GM23338 (cell line): Measurements from ENCODE around the gene PGAP3. TPM values are rescaled to one million over a fixed set of nuclear protein-coding genes. Genes with fewer than 3 reads are reported as not detected.

Experiments used
- ATAC-seq: fragments of 200-7000 bp; cut with Tn5 transposase; 3 replicates; pipeline ENCODE4 v1.9.1; 2020
- DNase-seq: peaks from one replicate; pipeline ENCODE4 v3.0.0-alpha.2; 2015; ENCODE audit warnings: low spot score
- H2AFZ ChIP-seq: fragments of 200-600 bp; sonication (generic); 2 replicates; pipeline ENCODE4 v1.8.0; 2016; ENCODE audit warnings: antibody characterized with exemption, mild to moderate bottlenecking, moderate library complexity
- H3F3A ChIP-seq: fragments of 200-600 bp; sonication (generic); replicated peaks from 2 replicates; pipeline ENCODE4 v1.8.0; 2017; ENCODE audit warnings: antibody characterized with exemption, mixed run types, low read depth
- H3K27ac ChIP-seq: fragments of 200-600 bp; sonication (generic); 2 replicates; pipeline ENCODE4 v1.6.1; 2016; ENCODE audit warnings: low read depth
- H3K27me3 ChIP-seq: fragments of 200-600 bp; sonication (generic); 2 replicates; pipeline ENCODE4 v1.8.0; 2016; ENCODE audit warnings: mild to moderate bottlenecking, mixed run types, moderate library complexity; ENCODE audit not compliant: insufficient read depth
- H3K36me3 ChIP-seq: fragments of 200-600 bp; sonication (generic); 2 replicates; pipeline ENCODE4 v1.8.0; 2016; ENCODE audit warnings: mild to moderate bottlenecking; ENCODE audit not compliant: insufficient read depth
- H3K4me1 ChIP-seq: fragments of 200-600 bp; sonication (generic); 2 replicates; pipeline ENCODE4 v1.8.0; 2016; ENCODE audit warnings: mild to moderate bottlenecking, moderate library complexity; ENCODE audit not compliant: insufficient read depth
- H3K4me2 ChIP-seq: fragments of 200-600 bp; sonication (generic); 2 replicates; pipeline ENCODE4 v1.7.1; 2017; ENCODE audit warnings: mixed run types
- H3K4me3 ChIP-seq: fragments of 200-600 bp; sonication (generic); 2 replicates; pipeline ENCODE4 v1.6.1; 2016; ENCODE audit warnings: mixed run types
- H3K79me2 ChIP-seq: fragments of 200-600 bp; sonication (generic); replicated peaks from 2 replicates; pipeline ENCODE4 v1.8.0; 2017; ENCODE audit warnings: mild to moderate bottlenecking; ENCODE audit not compliant: insufficient read depth
- H3K9me2 ChIP-seq: fragments of 200-600 bp; sonication (generic); 2 replicates; pipeline ENCODE4 v1.8.0; 2017; ENCODE audit not compliant: insufficient read depth
- H4K20me1 ChIP-seq: fragments of 200-600 bp; sonication (generic); replicated peaks from 2 replicates; pipeline ENCODE4 v1.8.0; 2017; ENCODE audit warnings: mild to moderate bottlenecking; ENCODE audit not compliant: insufficient read depth
- H3K27ac Mint-ChIP-seq: 2 replicates; pipeline ENCODE4 v1.8.0; 2020; ENCODE audit warnings: inconsistent platforms, mild to moderate bottlenecking, moderate library complexity, mixed read lengths
- H3K27me3 Mint-ChIP-seq: 3 replicates; pipeline ENCODE4 v1.8.0; 2022; ENCODE audit warnings: low read depth, mild to moderate bottlenecking, moderate library complexity, mixed read lengths, inconsistent platforms; ENCODE audit not compliant: insufficient read depth, poor library complexity
- H3K36me3 Mint-ChIP-seq: 3 replicates; pipeline ENCODE4 v1.8.0; 2021; ENCODE audit warnings: low read depth, mild to moderate bottlenecking, inconsistent platforms, moderate library complexity, mixed read lengths
- H3K4me1 Mint-ChIP-seq: 3 replicates; pipeline ENCODE4 v1.8.0; 2020; ENCODE audit warnings: mild to moderate bottlenecking, inconsistent platforms, mixed read lengths
- H3K4me3 Mint-ChIP-seq: 3 replicates; pipeline ENCODE4 v1.8.0; 2021; ENCODE audit warnings: moderate library complexity, mild to moderate bottlenecking, inconsistent platforms, mixed read lengths
- H3K9me3 Mint-ChIP-seq: 3 replicates; pipeline ENCODE4 v1.8.0; 2020; ENCODE audit warnings: moderate library complexity, mild to moderate bottlenecking, inconsistent platforms, mixed read lengths
- EZH2phosphoT487 ChIP-seq: fragments of 200-600 bp; sonication (generic); IDR thresholded peaks from one replicate; pipeline ENCODE4 v1.8.1; 2018; ENCODE audit warnings: antibody characterized with exemption; ENCODE audit not compliant: unreplicated experiment
- NANOG ChIP-seq: IDR thresholded peaks from 2 replicates; pipeline ENCODE4 v1.6.1; 2016; ENCODE audit warnings: antibody characterized with exemption, borderline replicate concordance
- POLR2AphosphoS5 ChIP-seq: IDR thresholded peaks from 2 replicates; pipeline ENCODE4 v1.6.1; 2016; ENCODE audit warnings: antibody characterized with exemption, low read depth
- ZNF114 ChIP-seq: fragments of 250-450 bp; sonication (Bioruptor Pico); IDR thresholded peaks from 2 replicates; pipeline ENCODE4 v1.5.0; 2020; ENCODE audit warnings: mild to moderate bottlenecking, moderate library complexity
- ZNF331 ChIP-seq: fragments of 250-450 bp; sonication (Bioruptor Pico); IDR thresholded peaks from 2 replicates; pipeline ENCODE4 v1.5.0; 2020; ENCODE audit warnings: low read depth, mild to moderate bottlenecking, moderate library complexity
- polyA plus RNA-seq: library from polyadenylated mRNA; unstranded; fragments of >200 nt; fragmentation: Nextera tagmentation; extraction: Ambion mirVana; gene quantifications from 2 replicates; pipeline ENCODE4 v1.2.1, GENCODE V29; 2016
- total RNA-seq: library from RNA; depleted of rRNA; stranded (reverse); fragments of >200 nt; shearing (Covaris generic); gene quantifications from 2 replicates; pipeline ENCODE4 v1.2.3, GENCODE V29; 2014
- TF ChIP-seq, protein P1 (sequence below): IDR thresholded peaks from 2 replicates; pipeline ENCODE4 v1.6.1; 2016; ENCODE audit warnings: antibody characterized with exemption
- TF ChIP-seq, protein P2 (sequence below), 2 experiments: fragments of 200-600 bp in 1 of 2; sonication (generic) in 1 of 2; conservative IDR thresholded peaks; 2 replicates each; pipeline versions ENCODE4 v1.5.1 to v1.6.1; 2016 to 2017; ENCODE audit warnings: antibody characterized with exemption in 2 of 2, low read depth in 2 of 2, mild to moderate bottlenecking in 2 of 2, moderate library complexity in 1 of 2
- TF ChIP-seq, protein P3 (sequence below): fragments of 250-450 bp; sonication (Bioruptor Pico); IDR thresholded peaks from 2 replicates; pipeline ENCODE4 v1.5.0; 2020; ENCODE audit warnings: mild to moderate bottlenecking, moderate library complexity
- TF ChIP-seq, protein P4 (sequence below): IDR thresholded peaks from one replicate; pipeline ENCODE4 v1.6.1; 2018; ENCODE audit warnings: antibody characterized with exemption; ENCODE audit not compliant: unreplicated experiment

PGAP3 gene
- total and polyA plus RNA-seq, 2 experiments from 2014 or later = 7.0 to 10.7 TPM

DNA sequence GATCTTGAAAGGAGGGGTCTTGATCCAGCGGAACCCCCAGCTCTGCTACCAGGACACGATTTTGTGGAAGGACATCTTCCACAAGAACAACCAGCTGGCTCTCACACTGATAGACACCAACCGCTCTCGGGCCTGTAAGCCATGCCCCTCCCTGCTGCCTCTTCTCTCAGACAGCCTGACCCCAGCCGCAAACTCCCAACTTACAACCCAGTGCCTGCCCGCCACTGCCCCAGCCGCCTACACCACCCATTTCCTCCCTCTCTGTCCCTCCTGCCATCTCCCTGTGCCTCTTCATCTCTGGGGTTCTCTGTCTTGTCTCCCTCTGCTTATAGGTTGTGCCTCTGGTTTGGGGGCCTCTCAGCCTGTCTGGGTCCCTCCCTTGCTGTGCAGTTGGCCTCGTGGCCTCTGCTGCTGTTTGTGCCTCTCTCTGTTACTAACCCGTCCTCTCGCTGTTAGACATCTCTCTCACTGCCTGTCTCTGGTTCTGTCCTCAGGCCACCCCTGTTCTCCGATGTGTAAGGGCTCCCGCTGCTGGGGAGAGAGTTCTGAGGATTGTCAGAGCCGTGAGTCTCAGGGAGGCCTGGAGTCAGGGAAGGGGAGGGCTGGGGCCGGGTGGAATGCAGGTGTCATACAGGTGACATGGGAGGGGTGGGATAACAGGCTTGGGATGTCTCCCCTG, 21.6 kb upstream of the PGAP3 start (continued):
- TF ChIP-seq, protein P1, sequence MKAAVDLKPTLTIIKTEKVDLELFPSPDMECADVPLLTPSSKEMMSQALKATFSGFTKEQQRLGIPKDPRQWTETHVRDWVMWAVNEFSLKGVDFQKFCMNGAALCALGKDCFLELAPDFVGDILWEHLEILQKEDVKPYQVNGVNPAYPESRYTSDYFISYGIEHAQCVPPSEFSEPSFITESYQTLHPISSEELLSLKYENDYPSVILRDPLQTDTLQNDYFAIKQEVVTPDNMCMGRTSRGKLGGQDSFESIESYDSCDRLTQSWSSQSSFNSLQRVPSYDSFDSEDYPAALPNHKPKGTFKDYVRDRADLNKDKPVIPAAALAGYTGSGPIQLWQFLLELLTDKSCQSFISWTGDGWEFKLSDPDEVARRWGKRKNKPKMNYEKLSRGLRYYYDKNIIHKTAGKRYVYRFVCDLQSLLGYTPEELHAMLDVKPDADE = no peak
- TF ChIP-seq, protein P2, sequence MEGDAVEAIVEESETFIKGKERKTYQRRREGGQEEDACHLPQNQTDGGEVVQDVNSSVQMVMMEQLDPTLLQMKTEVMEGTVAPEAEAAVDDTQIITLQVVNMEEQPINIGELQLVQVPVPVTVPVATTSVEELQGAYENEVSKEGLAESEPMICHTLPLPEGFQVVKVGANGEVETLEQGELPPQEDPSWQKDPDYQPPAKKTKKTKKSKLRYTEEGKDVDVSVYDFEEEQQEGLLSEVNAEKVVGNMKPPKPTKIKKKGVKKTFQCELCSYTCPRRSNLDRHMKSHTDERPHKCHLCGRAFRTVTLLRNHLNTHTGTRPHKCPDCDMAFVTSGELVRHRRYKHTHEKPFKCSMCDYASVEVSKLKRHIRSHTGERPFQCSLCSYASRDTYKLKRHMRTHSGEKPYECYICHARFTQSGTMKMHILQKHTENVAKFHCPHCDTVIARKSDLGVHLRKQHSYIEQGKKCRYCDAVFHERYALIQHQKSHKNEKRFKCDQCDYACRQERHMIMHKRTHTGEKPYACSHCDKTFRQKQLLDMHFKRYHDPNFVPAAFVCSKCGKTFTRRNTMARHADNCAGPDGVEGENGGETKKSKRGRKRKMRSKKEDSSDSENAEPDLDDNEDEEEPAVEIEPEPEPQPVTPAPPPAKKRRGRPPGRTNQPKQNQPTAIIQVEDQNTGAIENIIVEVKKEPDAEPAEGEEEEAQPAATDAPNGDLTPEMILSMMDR (conservative IDR thresholded peaks at IDR 0.05; ENCODE audit: low read depth in 2 of 2) = no peak
- TF ChIP-seq ZNF331 (CRISPR knock-in tag) = no peak

DNA sequence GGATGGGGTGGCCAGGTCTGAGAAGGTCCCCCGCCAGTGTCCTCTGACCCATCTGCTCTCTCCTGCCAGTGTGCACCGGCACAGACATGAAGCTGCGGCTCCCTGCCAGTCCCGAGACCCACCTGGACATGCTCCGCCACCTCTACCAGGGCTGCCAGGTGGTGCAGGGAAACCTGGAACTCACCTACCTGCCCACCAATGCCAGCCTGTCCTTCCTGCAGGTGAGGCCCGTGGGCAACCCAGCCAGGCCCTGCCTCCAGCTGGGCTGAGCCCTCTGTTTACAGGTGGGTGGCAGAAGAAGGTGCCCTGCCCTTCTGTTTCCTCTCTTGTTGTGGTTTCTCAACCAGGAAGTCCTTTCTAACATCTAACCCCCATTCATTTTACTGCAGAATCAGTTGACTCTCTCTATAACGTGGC, 19.1 kb upstream of the PGAP3 start:
- no peak overlapping the region; the same call in 2 of the 3 replicates for H3K4me3 Mint-ChIP-seq
- Histone ChIP-seq H3K27ac (no peak overlapping the region), H3K4me2 (no peak overlapping the region), H3K9me2 (no peaks in the 10 kb centered on the region), H3F3A (0 out of 2 replicates have a peak, but pooled peaks cover 2% of the 10 kb centered on the region), H3K79me2 (peaks cover 55% of the 10 kb centered on the region), H3K4me1 (peaks cover 38% of the 10 kb centered on the region), H3K36me3 (peaks cover 28% of the 10 kb centered on the region), H3K4me3 (no peak overlapping the region), H2AFZ (no peak overlapping the region), H3K27me3 (no peaks in the 10 kb centered on the region), H4K20me1 (peaks cover 28% of the 10 kb centered on the region)
- ATAC-seq = no peak
- H3K36me3 Mint-ChIP-seq = peaks cover 70% of the 10 kb centered on the region
- DNase-seq = no peak
- H3K4me1 Mint-ChIP-seq = peaks cover 42% of the 10 kb centered on the region
- no peak overlapping the region; the same call in 1 of the 2 replicates for H3K27ac Mint-ChIP-seq
- peaks cover 6% of the 10 kb centered on the region for H3K27me3 Mint-ChIP-seq
- TF ChIP-seq POLR2AphosphoS5 (no peak), NANOG (no peak), EZH2phosphoT487 (no peak), ZNF114 (CRISPR knock-in tag) (no peak)
- TF ChIP-seq, protein P3, sequence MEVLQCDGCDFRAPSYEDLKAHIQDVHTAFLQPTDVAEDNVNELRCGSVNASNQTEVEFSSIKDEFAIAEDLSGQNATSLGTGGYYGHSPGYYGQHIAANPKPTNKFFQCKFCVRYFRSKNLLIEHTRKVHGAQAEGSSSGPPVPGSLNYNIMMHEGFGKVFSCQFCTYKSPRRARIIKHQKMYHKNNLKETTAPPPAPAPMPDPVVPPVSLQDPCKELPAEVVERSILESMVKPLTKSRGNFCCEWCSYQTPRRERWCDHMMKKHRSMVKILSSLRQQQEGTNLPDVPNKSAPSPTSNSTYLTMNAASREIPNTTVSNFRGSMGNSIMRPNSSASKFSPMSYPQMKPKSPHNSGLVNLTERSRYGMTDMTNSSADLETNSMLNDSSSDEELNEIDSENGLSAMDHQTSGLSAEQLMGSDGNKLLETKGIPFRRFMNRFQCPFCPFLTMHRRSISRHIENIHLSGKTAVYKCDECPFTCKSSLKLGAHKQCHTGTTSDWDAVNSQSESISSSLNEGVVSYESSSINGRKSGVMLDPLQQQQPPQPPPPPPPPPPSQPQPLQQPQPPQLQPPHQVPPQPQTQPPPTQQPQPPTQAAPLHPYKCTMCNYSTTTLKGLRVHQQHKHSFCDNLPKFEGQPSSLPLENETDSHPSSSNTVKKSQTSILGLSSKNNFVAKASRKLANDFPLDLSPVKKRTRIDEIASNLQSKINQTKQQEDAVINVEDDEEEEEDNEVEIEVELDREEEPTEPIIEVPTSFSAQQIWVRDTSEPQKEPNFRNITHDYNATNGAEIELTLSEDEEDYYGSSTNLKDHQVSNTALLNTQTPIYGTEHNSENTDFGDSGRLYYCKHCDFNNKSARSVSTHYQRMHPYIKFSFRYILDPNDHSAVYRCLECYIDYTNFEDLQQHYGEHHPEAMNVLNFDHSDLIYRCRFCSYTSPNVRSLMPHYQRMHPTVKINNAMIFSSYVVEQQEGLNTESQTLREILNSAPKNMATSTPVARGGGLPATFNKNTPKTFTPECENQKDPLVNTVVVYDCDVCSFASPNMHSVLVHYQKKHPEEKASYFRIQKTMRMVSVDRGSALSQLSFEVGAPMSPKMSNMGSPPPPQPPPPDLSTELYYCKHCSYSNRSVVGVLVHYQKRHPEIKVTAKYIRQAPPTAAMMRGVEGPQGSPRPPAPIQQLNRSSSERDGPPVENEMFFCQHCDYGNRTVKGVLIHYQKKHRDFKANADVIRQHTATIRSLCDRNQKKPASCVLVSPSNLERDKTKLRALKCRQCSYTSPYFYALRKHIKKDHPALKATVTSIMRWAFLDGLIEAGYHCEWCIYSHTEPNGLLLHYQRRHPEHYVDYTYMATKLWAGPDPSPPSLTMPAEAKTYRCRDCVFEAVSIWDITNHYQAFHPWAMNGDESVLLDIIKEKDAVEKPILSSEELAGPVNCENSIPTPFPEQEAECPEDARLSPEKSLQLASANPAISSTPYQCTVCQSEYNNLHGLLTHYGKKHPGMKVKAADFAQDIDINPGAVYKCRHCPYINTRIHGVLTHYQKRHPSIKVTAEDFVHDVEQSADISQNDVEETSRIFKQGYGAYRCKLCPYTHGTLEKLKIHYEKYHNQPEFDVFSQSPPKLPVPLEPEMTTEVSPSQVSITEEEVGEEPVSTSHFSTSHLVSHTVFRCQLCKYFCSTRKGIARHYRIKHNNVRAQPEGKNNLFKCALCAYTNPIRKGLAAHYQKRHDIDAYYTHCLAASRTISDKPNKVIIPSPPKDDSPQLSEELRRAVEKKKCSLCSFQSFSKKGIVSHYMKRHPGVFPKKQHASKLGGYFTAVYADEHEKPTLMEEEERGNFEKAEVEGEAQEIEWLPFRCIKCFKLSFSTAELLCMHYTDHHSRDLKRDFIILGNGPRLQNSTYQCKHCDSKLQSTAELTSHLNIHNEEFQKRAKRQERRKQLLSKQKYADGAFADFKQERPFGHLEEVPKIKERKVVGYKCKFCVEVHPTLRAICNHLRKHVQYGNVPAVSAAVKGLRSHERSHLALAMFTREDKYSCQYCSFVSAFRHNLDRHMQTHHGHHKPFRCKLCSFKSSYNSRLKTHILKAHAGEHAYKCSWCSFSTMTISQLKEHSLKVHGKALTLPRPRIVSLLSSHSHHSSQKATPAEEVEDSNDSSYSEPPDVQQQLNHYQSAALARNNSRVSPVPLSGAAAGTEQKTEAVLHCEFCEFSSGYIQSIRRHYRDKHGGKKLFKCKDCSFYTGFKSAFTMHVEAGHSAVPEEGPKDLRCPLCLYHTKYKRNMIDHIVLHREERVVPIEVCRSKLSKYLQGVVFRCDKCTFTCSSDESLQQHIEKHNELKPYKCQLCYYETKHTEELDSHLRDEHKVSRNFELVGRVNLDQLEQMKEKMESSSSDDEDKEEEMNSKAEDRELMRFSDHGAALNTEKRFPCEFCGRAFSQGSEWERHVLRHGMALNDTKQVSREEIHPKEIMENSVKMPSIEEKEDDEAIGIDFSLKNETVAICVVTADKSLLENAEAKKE (CRISPR knock-in tag) = no peak
- TF ChIP-seq, protein P1 = no peak
- TF ChIP-seq, protein P4, sequence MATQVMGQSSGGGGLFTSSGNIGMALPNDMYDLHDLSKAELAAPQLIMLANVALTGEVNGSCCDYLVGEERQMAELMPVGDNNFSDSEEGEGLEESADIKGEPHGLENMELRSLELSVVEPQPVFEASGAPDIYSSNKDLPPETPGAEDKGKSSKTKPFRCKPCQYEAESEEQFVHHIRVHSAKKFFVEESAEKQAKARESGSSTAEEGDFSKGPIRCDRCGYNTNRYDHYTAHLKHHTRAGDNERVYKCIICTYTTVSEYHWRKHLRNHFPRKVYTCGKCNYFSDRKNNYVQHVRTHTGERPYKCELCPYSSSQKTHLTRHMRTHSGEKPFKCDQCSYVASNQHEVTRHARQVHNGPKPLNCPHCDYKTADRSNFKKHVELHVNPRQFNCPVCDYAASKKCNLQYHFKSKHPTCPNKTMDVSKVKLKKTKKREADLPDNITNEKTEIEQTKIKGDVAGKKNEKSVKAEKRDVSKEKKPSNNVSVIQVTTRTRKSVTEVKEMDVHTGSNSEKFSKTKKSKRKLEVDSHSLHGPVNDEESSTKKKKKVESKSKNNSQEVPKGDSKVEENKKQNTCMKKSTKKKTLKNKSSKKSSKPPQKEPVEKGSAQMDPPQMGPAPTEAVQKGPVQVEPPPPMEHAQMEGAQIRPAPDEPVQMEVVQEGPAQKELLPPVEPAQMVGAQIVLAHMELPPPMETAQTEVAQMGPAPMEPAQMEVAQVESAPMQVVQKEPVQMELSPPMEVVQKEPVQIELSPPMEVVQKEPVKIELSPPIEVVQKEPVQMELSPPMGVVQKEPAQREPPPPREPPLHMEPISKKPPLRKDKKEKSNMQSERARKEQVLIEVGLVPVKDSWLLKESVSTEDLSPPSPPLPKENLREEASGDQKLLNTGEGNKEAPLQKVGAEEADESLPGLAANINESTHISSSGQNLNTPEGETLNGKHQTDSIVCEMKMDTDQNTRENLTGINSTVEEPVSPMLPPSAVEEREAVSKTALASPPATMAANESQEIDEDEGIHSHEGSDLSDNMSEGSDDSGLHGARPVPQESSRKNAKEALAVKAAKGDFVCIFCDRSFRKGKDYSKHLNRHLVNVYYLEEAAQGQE = no peak
- no peaks in the 10 kb centered on the region for H3K9me3 Mint-ChIP-seq
